Activated CD4-positive, CD25-positive, alpha-beta regulatory T cell (primary cell): ENCODE measurements around the gene DNASE1L1.

Experiments used
- DNase-seq, 4 experiments: peaks; one replicate each; lab custom pipeline; 2025; lab: John Stamatoyannopoulos, UW

The DNASE1L1 gene

GRCh38 chrX:154382483-154383069 is 26.5 kb downstream of the DNASE1L1 start:
- DNase-seq: no peak

- no peak for DNase-seq
Observed at GRCh38 chrX:154381271-154381670, 27.8 kb downstream of the DNASE1L1 start.

DNA sequence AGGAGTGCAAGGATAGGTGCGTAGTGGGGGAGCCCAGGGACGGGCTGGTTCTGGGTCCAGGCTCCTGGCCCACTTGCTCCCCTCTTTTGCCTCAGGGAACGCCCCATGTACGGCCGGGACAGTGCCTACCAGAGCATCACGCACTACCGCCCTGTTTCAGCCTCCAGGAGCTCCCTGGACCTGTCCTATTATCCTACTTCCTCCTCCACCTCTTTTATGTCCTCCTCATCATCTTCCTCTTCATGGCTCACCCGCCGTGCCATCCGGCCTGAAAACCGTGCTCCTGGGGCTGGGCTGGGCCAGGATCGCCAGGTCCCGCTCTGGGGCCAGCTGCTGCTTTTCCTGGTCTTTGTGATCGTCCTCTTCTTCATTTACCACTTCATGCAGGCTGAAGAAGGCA is 28.3 kb downstream of the DNASE1L1 start:
- no peak for DNase-seq

DNA sequence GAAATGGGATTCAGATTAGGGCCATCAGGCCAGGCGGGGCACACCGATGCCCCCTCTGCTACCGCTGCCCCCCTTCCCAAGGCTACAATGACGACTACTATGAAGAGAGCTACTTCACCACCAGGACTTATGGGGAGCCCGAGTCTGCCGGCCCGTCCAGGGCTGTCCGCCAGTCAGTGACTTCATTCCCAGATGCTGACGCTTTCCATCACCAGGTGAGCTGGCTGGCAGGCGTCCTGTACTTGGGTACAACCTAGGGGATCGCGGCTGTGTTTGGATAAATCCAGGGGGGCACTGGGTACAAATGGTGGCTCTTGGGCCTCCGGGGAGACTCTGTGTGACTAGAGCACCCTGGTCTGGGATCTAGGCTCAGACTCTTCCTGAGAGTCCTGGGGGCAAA is 28.9 kb downstream of the DNASE1L1 start:
- no peak for DNase-seq

DNA sequence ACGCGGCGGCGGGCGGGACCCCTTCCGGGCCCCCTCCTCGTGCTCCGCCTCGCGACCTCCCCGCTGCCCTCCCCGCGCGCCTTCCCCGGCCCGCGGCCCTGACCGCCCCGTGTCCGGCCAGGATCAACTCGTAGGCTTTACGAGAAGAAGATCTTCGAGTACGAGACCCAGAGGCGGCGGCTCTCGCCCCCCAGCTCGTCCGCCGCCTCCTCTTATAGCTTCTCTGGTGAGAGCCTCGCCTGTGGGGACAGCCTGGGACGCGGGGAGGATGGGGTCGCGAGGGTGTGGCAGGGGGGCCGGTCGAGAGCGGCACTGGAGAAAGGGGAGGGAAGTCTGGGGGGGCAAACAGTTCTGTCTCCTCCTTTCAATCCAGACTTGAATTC is 29.5 kb downstream of the DNASE1L1 start:
- no peak for DNase-seq

- peak; percentile 98 to 100 (median 100) for DNase-seq
Observed at GRCh38 chrX:154378799-154379568, 30.1 kb downstream of the DNASE1L1 start, which contains the start of gene EMD. EMD (plus strand) TSS chrX:154379295; CDS start chrX:154379485, 190 bp downstream.

DNA sequence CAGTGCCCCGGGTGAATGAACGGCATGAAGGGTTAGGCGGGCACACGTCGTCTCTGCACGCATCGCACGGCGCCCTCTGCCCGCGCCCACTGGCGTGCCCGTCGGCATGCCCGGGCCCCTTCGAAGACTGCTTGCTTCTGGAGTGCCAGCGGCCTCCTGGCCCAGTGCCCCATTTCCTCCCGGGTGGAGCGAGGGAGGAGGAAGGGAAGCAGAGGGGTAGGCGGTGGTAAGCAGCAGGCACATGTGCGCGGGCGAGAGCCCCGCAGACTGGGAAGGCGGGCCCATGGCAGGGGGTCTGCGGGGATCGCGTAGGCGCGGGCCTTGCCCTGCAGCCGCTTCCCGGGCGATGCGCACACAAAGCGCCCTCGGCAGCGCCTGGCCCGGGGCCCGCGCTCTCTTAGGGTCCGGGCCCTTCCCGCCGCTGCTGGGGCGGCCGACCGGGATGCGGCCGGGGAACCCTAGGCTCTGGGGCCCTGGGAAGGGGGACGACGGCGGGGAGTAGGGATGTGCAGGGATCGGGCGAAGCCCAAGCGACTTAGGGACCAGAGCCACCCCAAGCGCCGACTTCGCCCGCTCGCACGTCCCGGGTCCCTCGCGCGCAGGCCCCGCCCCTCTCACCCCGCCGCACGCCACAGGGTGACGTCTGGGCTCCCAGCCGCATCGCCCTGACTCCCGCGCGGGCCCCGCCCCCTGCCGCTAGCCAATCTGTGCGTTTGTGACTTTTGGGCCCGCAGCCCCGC is 30.8 kb downstream of the DNASE1L1 start:
- no peak for DNase-seq

- DNase-seq: no peak
Observed at GRCh38 chrX:154376774-154377173, 32.3 kb downstream of the DNASE1L1 start.

GRCh38 chrX:154375156-154375504 is 33.9 kb downstream of the DNASE1L1 start:
- no peak for DNase-seq

GRCh38 chrX:154374313-154375155 is 34.5 kb downstream of the DNASE1L1 start, which contains the start of gene FLNA:
FLNA (minus strand) TSS chrX:154374634; CDS start chrX:154371245, 3,389 bp downstream.
- no peak for DNase-seq

DNA sequence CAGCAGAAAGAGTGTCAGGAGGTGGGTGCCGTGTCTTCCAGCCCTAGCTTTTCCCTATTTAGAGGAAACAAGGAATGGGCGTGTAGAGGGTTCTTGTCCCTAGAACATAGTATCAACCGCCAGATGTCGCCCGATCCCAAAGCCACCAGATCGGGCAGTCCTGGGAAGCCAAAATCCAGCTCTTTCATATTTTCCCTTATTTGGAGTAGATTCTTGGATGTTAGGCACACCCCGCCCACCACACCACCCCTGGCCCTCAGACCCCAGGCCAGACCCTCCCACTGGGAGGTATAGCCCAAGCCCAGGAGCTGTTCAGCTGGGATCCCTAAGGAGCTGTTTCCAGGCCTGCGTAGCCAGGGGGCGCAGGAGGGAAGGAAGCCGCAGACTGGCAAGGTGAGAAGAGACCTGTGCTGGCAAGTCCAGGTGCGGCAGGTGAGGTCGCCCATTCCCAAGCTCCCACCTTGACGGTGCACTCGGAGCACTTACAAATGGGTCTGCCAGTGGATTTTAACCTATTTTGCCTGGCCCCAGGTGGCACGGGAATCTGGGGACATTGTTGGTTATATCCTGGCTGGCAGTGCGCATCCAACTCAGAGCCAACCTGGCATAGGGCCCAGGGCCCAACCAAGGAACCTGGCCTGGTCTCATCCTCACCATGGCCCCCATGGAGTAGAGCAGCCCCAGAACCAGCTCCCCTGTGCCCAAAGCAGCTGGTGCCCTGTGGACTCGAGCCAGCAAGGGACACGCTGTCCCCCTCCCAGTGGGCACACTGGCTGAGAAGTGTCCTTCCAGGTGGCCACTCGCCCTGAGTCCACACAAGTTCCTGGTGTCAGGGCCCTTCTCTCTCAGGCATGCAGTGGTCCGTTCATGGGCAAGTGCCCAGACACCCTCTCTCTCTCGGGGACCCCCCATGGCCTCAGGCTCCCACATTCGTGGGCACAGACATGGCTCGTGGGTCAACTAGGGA is 35.4 kb downstream of the DNASE1L1 start:
- no peak for DNase-seq

DNA sequence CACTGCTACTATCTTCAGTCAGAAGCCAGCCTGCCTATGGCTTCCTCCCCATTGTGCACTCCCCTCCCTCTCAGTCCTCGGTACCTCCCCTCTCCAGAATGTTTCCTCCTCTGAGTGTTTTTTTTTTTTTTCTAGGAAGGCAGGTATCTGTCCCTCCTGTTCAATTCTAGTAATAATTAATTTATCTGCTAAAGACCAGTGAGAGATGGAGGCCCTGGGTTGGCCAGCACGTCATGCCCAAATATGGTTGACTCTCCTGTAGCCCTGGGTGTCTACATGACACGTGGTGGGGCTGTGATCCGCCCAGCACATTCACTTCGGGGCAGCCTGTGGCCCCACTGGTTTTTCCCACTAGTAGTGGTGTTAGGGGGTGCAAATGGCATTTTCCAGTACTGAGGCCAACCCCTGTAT is 36.4 kb downstream of the DNASE1L1 start:
- no peak for DNase-seq

- DNase-seq: no peak
Observed at GRCh38 chrX:154371789-154372300, 37.2 kb downstream of the DNASE1L1 start.

- DNase-seq: peak; percentile 78 to 85 (median 81)
Observed at GRCh38 chrX:154371017-154371788, 37.9 kb downstream of the DNASE1L1 start.

GRCh38 chrX:154370300-154371016 is 38.6 kb downstream of the DNASE1L1 start:
- no peak for DNase-seq

GRCh38 chrX:154369449-154370299 is 39.4 kb downstream of the DNASE1L1 start:
- DNase-seq: peak in 3 of 4 experiments; percentile 41 to 61 (median 41)

- peak; percentile 61 to 86 (median 74) for DNase-seq
Observed at GRCh38 chrX:154368630-154369448, 40.2 kb downstream of the DNASE1L1 start.
